ENCODE data around the gene KCP. TPM values are rescaled to one million over a fixed set of nuclear protein-coding genes. Genes with fewer than 3 reads are reported as not detected.
A peak's percentile ranks its signal among the peaks of the same experiment; 100 is the strongest.

KCP gene
- total and polyA plus RNA-seq, 2 of the 13 experiments (the other 11 are each of a cell fraction or from before 2014, with no cell fraction given), result 0.37 to 1.0 TPM

- TF ChIP-seq SRSF4 (IDR thresholded peaks at IDR 0.05; ENCODE audit: low read depth, low read length, poor library complexity, severe bottlenecking) (no peak), POLR2AphosphoS2 (IDR thresholded peaks at IDR 0.05; ENCODE audit: low read depth, low read length) (no peak), ZNF747 (CRISPR knock-in tag; IDR thresholded peaks at IDR 0.05; ENCODE audit: borderline replicate concordance) (no peak), RARG (CRISPR knock-in tag; IDR thresholded peaks at IDR 0.05; ENCODE audit: low read depth) (no peak), ZBTB46 (CRISPR knock-in tag; IDR thresholded peaks at IDR 0.05; ENCODE audit: borderline replicate concordance) (no peak), ZNF768 (CRISPR knock-in tag; IDR thresholded peaks at IDR 0.05) (peak; percentile 64; the same call in 1 of the 2 replicates), ZNF253 (CRISPR knock-in tag; IDR thresholded peaks at IDR 0.05; ENCODE audit: borderline replicate concordance) (no peak), CBFB (CRISPR knock-in tag; IDR thresholded peaks at IDR 0.05) (no peak), SP4 (CRISPR knock-in tag; IDR thresholded peaks at IDR 0.05) (no peak), TBX2 (CRISPR knock-in tag; IDR thresholded peaks at IDR 0.05; ENCODE audit: borderline replicate concordance) (0 out of 2 replicates have a peak, but pooled peaks have one; percentile 40)
- TF ChIP-seq, protein P1, sequence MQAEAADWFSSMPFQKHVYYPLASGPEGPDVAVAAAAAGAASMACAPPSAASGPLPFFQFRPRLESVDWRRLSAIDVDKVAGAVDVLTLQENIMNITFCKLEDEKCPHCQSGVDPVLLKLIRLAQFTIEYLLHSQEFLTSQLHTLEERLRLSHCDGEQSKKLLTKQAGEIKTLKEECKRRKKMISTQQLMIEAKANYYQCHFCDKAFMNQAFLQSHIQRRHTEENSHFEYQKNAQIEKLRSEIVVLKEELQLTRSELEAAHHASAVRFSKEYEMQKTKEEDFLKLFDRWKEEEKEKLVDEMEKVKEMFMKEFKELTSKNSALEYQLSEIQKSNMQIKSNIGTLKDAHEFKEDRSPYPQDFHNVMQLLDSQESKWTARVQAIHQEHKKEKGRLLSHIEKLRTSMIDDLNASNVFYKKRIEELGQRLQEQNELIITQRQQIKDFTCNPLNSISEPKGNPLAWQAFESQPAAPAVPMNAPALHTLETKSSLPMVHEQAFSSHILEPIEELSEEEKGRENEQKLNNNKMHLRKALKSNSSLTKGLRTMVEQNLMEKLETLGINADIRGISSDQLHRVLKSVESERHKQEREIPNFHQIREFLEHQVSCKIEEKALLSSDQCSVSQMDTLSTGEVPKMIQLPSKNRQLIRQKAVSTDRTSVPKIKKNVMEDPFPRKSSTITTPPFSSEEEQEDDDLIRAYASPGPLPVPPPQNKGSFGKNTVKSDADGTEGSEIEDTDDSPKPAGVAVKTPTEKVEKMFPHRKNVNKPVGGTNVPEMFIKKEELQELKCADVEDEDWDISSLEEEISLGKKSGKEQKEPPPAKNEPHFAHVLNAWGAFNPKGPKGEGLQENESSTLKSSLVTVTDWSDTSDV (CRISPR knock-in tag; IDR thresholded peaks at IDR 0.05), result no peak
- TF ChIP-seq, protein P2, sequence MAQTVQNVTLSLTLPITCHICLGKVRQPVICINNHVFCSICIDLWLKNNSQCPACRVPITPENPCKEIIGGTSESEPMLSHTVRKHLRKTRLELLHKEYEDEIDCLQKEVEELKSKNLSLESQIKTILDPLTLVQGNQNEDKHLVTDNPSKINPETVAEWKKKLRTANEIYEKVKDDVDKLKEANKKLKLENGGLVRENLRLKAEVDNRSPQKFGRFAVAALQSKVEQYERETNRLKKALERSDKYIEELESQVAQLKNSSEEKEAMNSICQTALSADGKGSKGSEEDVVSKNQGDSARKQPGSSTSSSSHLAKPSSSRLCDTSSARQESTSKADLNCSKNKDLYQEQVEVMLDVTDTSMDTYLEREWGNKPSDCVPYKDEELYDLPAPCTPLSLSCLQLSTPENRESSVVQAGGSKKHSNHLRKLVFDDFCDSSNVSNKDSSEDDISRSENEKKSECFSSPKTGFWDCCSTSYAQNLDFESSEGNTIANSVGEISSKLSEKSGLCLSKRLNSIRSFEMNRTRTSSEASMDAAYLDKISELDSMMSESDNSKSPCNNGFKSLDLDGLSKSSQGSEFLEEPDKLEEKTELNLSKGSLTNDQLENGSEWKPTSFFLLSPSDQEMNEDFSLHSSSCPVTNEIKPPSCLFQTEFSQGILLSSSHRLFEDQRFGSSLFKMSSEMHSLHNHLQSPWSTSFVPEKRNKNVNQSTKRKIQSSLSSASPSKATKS (CRISPR knock-in tag; IDR thresholded peaks at IDR 0.05), result no peak
- TF ChIP-seq, protein P3, sequence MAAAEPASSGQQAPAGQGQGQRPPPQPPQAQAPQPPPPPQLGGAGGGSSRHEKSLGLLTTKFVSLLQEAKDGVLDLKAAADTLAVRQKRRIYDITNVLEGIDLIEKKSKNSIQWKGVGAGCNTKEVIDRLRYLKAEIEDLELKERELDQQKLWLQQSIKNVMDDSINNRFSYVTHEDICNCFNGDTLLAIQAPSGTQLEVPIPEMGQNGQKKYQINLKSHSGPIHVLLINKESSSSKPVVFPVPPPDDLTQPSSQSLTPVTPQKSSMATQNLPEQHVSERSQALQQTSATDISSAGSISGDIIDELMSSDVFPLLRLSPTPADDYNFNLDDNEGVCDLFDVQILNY (CRISPR knock-in tag; conservative IDR thresholded peaks at IDR 0.05), result no peak
Observed at GRCh38 chr7:128879939-128880746, 30.4 kb downstream of the KCP start (continued).
